ENCODE results near the gene PTK6. TPM values are rescaled to one million over a fixed set of nuclear protein-coding genes. Genes with fewer than 3 reads are reported as not detected.

Gene PTK6
- polyA plus RNA-seq, 4 donors, result 0.56 to 87.0 (median 47.5) TPM

DNA sequence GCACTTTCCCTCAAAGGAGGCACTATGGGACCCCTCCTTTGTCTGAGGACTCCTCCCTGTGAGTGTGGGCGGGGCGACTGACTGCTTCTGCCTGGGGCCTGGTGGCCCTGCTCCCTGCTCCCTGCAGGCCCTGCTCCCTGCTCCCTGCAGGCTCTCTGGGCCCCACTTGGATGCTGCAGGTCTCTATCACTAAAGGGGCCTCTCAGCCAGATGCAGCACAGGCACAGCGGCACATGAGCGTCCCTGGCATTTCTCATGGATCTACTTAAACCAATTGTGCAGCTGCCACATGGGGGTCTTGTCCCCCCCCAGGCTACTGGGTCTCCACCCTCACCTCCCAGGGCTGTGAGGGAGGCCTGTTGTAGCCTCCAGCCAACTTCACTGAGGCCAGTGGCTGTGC lies 46.1 kb downstream of the PTK6 start:
- DNase-seq (no peak), FAIRE-seq (no peak)
- H3K36me3 ChIP-seq (ENCODE audit: control insufficient read depth in 3 of 3, insufficient read depth in 2 of 3, low read depth in 1 of 3, low read length in 3 of 3), result no peaks in the 10 kb centered on the region
- no peak overlapping the region for H3K27ac ChIP-seq (ENCODE audit: low read depth in 1 of 3, low read length in 2 of 3)
- H3K9me3 ChIP-seq (ENCODE audit: control insufficient read depth in 2 of 2, insufficient read depth in 1 of 2, low read depth in 1 of 2, low read length in 1 of 2), result peaks cover 0 to 4% of the 10 kb centered on the region in 2 donors
- 66 to 85% (median 73%) methylated on average over 4 of the region's 4 CpGs for WGBS, 3 donors
- H3K4me1 ChIP-seq (ENCODE audit: control insufficient read depth in 3 of 3, insufficient read depth in 2 of 3, low read depth in 1 of 3, low read length in 2 of 3), result peaks cover 0 to 1% (median 0%) of the 10 kb centered on the region in 3 donors
- H3K4me3 ChIP-seq (ENCODE audit: low read depth in 1 of 3, low read length in 3 of 3), result no peak overlapping the region
- H3K27me3 ChIP-seq (ENCODE audit: control insufficient read depth in 3 of 3, insufficient read depth in 3 of 3, low read length in 3 of 3), result peaks cover 8 to 26% (median 12%) of the 10 kb centered on the region in 3 donors

DNA sequence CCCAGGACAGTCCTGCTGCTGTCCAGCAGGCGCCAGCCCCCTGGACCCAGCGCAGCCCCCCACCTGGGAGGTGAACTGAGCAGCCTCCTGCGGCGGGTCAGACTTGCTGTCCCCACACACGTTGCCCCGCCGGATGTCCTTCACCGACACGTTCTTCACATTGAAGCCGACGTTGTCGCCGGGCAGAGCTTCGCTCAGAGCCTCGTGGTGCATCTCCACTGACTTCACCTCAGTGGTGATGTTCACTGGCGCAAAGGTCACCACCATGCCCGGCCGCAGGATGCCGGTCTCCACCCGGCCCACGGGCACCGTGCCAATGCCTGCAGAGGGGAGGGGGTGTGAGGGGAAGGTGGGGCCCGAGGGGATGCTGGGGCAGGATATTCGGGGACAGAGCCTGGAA lies 46.8 kb downstream of the PTK6 start:
- FAIRE-seq (no peak), DNase-seq (no peak)
- 67 to 73% (median 72%) methylated on average over 23 to 24 of the region's 24 CpGs for WGBS, 3 donors
- Histone ChIP-seq H3K9me3 (ENCODE audit: control insufficient read depth in 2 of 2, insufficient read depth in 1 of 2, low read depth in 1 of 2, low read length in 1 of 2) (peaks cover 0 to 4% of the 10 kb centered on the region in 2 donors), H3K4me1 (ENCODE audit: control insufficient read depth in 3 of 3, insufficient read depth in 2 of 3, low read depth in 1 of 3, low read length in 2 of 3) (no peaks in the 10 kb centered on the region), H3K27me3 (ENCODE audit: control insufficient read depth in 3 of 3, insufficient read depth in 3 of 3, low read length in 3 of 3) (peaks cover 8 to 24% (median 12%) of the 10 kb centered on the region in 3 donors), H3K36me3 (ENCODE audit: control insufficient read depth in 3 of 3, insufficient read depth in 2 of 3, low read depth in 1 of 3, low read length in 3 of 3) (no peaks in the 10 kb centered on the region), H3K27ac (ENCODE audit: low read depth in 1 of 3, low read length in 2 of 3) (no peak overlapping the region), H3K4me3 (ENCODE audit: low read depth in 1 of 3, low read length in 3 of 3) (no peak overlapping the region)

DNA sequence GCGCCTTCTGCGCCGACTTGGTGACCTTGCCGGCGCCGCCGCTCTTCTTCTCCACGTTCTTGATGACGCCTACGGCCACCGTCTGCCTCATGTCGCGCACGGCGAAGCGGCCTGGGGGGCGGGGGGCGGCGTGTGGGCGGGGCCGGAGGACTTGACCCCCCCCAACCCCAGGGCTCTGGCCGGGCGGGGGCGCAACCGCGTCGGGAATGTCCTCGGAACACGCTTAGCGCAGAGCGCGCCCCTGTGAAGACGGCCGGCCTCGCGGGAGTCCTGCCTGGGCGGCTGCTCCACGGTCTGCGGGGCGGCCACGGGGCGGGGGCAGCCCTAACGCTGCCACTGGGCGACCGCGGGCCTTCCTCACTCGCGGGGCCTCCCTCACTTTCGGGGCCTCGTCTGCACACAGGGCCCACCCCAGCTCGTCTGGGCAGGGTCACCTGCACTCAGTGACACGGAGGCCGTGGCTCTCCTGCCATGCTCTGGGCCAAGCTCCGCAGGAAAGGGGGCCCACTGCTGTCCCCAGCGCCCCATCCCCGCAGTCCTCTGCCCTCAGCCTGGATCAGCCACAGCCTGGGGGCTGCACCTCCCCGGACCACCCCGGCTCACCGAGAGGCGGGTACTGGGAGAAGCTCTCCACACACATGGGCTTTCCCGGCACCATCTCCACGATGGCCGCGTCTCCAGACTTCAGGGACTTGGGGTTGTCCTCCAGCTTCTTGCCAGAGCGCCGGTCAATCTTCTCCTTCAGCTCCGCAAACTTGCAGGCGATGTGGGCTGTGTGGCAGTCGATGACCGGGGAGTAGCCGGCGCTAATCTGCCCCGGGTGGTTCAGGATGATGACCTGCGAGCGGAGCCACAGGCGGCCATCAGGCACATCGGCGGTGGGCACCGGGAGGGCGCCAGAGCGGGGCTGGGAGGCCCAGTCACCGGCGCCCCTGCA lies 48.6 kb downstream of the PTK6 start:
- 14 to 37% (median 24%) methylated on average over 32 to 83 of the region's 83 CpGs for WGBS, 3 donors
- Histone ChIP-seq H3K36me3 (ENCODE audit: control insufficient read depth in 3 of 3, insufficient read depth in 2 of 3, low read depth in 1 of 3, low read length in 3 of 3) (no peaks in the 10 kb centered on the region), H3K4me3 (ENCODE audit: low read depth in 1 of 3, low read length in 3 of 3) (no peak overlapping the region), H3K4me1 (ENCODE audit: control insufficient read depth in 3 of 3, insufficient read depth in 2 of 3, low read depth in 1 of 3, low read length in 2 of 3) (no peaks in the 10 kb centered on the region), H3K27ac (ENCODE audit: low read depth in 1 of 3, low read length in 2 of 3) (no peak overlapping the region), H3K27me3 (ENCODE audit: control insufficient read depth in 3 of 3, insufficient read depth in 3 of 3, low read length in 3 of 3) (peaks cover 8 to 19% (median 12%) of the 10 kb centered on the region in 3 donors), H3K9me3 (ENCODE audit: control insufficient read depth in 2 of 2, insufficient read depth in 1 of 2, low read depth in 1 of 2, low read length in 1 of 2) (peaks cover 0 to 4% of the 10 kb centered on the region in 2 donors)
- DNase-seq (no peak), FAIRE-seq (no peak)

DNA sequence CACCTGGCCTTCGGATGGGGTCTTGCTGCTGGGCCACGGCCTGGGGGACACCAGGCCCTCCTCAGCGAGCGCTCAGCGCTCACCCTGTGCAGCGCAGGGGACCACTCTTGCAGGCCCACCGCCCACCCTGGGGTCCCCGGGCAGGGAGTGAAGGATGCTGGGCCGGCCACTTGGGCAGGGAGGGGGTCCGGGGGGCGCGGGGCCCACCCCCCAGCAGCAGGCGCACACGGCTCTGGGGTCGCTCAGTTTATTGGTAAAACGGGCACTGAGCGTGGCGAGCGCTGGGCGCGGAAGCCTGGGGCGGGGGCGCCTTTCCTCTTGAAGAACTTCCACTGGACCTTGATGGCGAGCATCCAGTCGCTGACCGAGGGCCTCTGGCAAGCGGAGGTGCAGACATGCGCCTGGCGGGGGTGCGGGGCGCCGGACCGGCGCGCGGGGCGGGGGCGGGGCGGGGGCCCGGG lies 49.4 kb downstream of the PTK6 start:
- Histone ChIP-seq H3K9me3 (ENCODE audit: control insufficient read depth in 2 of 2, insufficient read depth in 1 of 2, low read depth in 1 of 2, low read length in 1 of 2) (peaks cover 0 to 4% of the 10 kb centered on the region in 2 donors), H3K27ac (ENCODE audit: low read depth in 1 of 3, low read length in 2 of 3) (no peak overlapping the region), H3K4me3 (ENCODE audit: low read depth in 1 of 3, low read length in 3 of 3) (no peak overlapping the region), H3K36me3 (ENCODE audit: control insufficient read depth in 3 of 3, insufficient read depth in 2 of 3, low read depth in 1 of 3, low read length in 3 of 3) (no peaks in the 10 kb centered on the region), H3K27me3 (ENCODE audit: control insufficient read depth in 3 of 3, insufficient read depth in 3 of 3, low read length in 3 of 3) (peaks cover 8 to 19% (median 12%) of the 10 kb centered on the region in 3 donors), H3K4me1 (ENCODE audit: control insufficient read depth in 3 of 3, insufficient read depth in 2 of 3, low read depth in 1 of 3, low read length in 2 of 3) (no peaks in the 10 kb centered on the region)
- no peak for DNase-seq
- FAIRE-seq, result no peak
- 11 to 29% (median 28%) methylated on average over 20 to 39 of the region's 40 CpGs for WGBS, 3 donors

DNA sequence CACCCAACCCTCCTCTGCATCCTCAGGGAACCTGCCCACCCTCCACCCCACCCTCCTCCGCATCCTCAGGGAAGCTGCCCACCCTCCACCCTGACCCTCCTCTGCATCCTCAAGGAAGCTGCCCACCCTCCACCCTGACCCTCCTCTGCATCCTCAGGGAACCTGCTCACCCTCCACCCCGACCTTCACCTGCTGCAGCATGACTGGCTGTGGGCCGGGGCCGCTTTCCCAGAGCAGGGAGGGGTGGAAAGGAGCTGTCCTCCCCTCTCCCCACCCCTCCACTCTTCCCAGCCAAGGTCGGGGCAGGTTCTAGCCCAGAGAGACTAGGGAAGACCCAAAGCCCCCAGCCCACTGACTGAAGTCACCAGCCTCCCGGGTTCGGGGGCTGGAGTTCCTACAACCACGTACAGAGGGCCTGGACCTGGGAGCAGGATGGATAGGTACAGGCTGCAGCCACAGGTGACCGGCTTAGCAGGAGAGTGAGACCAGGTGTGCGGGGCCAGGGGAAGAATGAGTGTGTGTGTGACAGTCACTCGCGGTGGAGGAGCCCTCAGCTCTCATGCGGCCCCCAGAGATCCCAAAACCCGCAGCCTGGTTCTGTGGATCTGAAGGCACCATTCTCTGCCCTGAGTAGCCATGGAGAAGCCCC lies 49.9 kb downstream of the PTK6 start:
- peaks cover 11 to 22% (median 16%) of the 10 kb centered on the region in 3 donors for H3K27me3 ChIP-seq (ENCODE audit: control insufficient read depth in 3 of 3, insufficient read depth in 3 of 3, low read length in 3 of 3)
- no peak overlapping the region for H3K4me3 ChIP-seq (ENCODE audit: low read depth in 1 of 3, low read length in 3 of 3)
- FAIRE-seq (no peak), DNase-seq (no peak)
- no peak overlapping the region for H3K27ac ChIP-seq (ENCODE audit: low read depth in 1 of 3, low read length in 2 of 3)
- H3K36me3 ChIP-seq (ENCODE audit: control insufficient read depth in 3 of 3, insufficient read depth in 2 of 3, low read depth in 1 of 3, low read length in 3 of 3), result no peaks in the 10 kb centered on the region
- 44 to 48% (median 47%) methylated on average over 14 of the region's 14 CpGs for WGBS, 3 donors
- H3K9me3 ChIP-seq (ENCODE audit: control insufficient read depth in 2 of 2, insufficient read depth in 1 of 2, low read depth in 1 of 2, low read length in 1 of 2), result peaks cover 0 to 4% of the 10 kb centered on the region in 2 donors
- H3K4me1 ChIP-seq (ENCODE audit: control insufficient read depth in 3 of 3, insufficient read depth in 2 of 3, low read depth in 1 of 3, low read length in 2 of 3), result no peaks in the 10 kb centered on the region

DNA sequence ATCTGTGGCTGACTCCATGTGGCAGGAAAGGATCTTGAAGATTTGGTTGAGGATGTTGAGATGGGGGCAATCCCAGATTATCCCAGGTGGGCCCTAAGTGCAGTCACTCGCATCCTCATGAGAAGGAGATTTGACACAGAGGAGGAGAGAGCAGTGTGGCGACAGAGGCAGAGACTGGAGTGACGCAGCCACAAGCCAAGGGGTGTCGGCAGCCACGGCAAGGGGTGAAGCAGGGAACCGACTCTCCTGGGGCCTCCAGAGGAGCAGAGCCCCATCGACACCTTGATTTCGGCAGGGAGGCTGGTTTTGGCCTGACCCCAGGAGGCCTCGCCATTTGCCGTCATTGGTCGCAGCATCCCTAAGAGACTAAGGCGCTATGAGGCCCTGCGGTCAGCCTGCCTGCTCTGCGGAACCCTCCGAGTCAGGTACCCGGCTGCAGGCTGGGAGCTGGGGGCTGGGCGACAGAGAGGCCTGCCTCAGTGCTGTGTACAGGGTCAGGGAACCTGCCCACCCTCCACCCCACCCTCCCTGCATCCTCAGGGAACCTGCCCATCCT lies 50.8 kb downstream of the PTK6 start:
- FAIRE-seq (no peak), DNase-seq (no peak)
- H3K4me3 ChIP-seq (ENCODE audit: low read depth in 1 of 3, low read length in 3 of 3), result no peak overlapping the region
- H3K27ac ChIP-seq (ENCODE audit: low read depth in 1 of 3, low read length in 2 of 3), result no peak overlapping the region
- no peaks in the 10 kb centered on the region for H3K36me3 ChIP-seq (ENCODE audit: control insufficient read depth in 3 of 3, insufficient read depth in 2 of 3, low read depth in 1 of 3, low read length in 3 of 3)
- H3K9me3 ChIP-seq (ENCODE audit: control insufficient read depth in 2 of 2, insufficient read depth in 1 of 2, low read depth in 1 of 2, low read length in 1 of 2), result peaks cover 0 to 4% of the 10 kb centered on the region in 2 donors
- peaks cover 11 to 27% (median 16%) of the 10 kb centered on the region in 3 donors for H3K27me3 ChIP-seq (ENCODE audit: control insufficient read depth in 3 of 3, insufficient read depth in 3 of 3, low read length in 3 of 3)
- WGBS, 3 donors, result 89 to 90% (median 90%) methylated on average over 15 to 17 of the region's 17 CpGs
- no peaks in the 10 kb centered on the region for H3K4me1 ChIP-seq (ENCODE audit: control insufficient read depth in 3 of 3, insufficient read depth in 2 of 3, low read depth in 1 of 3, low read length in 2 of 3)

DNA sequence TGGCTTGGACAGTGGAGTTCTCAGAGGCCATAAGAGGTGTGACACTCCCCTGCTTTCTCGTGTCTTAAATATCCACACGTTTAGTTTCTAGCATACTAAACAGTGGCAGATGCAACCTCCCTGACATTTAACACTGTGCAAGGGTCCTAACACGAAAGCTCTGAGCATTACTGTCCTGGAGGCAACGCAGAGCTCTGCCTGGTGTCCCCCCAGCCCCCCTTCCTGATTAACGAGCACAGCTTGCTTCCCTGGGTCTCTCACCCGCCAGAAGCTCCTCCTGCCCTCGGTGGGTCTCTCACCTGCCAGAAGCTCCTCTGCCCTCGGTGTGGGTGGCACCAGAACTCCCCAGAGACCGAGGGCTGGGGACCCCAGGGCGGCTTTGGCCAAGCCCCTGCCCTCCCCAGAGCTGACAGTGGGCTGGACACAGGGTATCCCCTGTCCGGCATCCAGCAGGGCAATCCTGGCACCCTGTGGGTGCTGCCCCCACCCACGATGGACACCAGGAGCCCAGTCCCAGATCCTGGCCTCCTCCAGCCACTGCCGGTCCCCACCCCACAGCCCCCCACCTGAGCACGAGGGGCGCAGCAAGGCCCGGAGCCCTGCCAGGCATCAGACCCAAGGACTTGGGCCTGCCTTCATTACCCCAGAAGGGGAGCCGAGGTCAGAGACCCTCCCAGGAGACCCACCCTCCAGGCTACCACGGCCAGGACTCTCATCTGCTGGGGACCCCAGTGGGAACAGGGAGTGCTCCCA lies 52.3 kb downstream of the PTK6 start:
- Histone ChIP-seq H3K4me3 (ENCODE audit: low read depth in 1 of 3, low read length in 3 of 3) (no peak overlapping the region), H3K4me1 (ENCODE audit: control insufficient read depth in 3 of 3, insufficient read depth in 2 of 3, low read depth in 1 of 3, low read length in 2 of 3) (no peaks in the 10 kb centered on the region), H3K9me3 (ENCODE audit: control insufficient read depth in 2 of 2, insufficient read depth in 1 of 2, low read depth in 1 of 2, low read length in 1 of 2) (peaks cover 0 to 4% of the 10 kb centered on the region in 2 donors), H3K27ac (ENCODE audit: low read depth in 1 of 3, low read length in 2 of 3) (no peak overlapping the region), H3K36me3 (ENCODE audit: control insufficient read depth in 3 of 3, insufficient read depth in 2 of 3, low read depth in 1 of 3, low read length in 3 of 3) (no peaks in the 10 kb centered on the region), H3K27me3 (ENCODE audit: control insufficient read depth in 3 of 3, insufficient read depth in 3 of 3, low read length in 3 of 3) (peaks cover 11 to 27% (median 16%) of the 10 kb centered on the region in 3 donors)
- no peak for DNase-seq
- FAIRE-seq, result no peak
- 48 to 63% (median 54%) methylated on average over 16 to 18 of the region's 18 CpGs for WGBS, 3 donors

DNA sequence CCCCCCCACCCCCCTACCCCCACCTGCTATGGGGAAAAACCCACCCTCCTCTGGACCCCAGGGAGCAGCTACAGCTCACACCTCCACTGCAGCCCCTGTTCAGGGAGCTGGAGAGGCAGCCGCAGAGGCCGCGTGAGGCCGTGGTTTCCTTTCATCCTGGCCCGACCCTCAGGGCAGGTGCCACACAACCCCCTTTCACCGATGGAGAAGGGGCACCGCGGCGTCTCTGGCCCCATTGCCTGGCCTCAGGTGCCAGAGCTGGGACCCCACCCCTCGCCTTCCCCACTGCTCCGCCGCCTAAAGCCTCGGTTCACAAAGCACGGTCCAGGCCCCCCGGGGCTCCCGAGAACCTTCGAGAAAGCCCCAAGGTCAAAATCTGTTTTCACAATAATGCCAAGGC lies 52.9 kb downstream of the PTK6 start:
- FAIRE-seq, result no peak
- Histone ChIP-seq H3K27me3 (ENCODE audit: control insufficient read depth in 3 of 3, insufficient read depth in 3 of 3, low read length in 3 of 3) (peaks cover 11 to 31% (median 16%) of the 10 kb centered on the region in 3 donors), H3K9me3 (ENCODE audit: control insufficient read depth in 2 of 2, insufficient read depth in 1 of 2, low read depth in 1 of 2, low read length in 1 of 2) (peaks cover 0 to 4% of the 10 kb centered on the region in 2 donors), H3K4me1 (ENCODE audit: control insufficient read depth in 3 of 3, insufficient read depth in 2 of 3, low read depth in 1 of 3, low read length in 2 of 3) (no peaks in the 10 kb centered on the region), H3K36me3 (ENCODE audit: control insufficient read depth in 3 of 3, insufficient read depth in 2 of 3, low read depth in 1 of 3, low read length in 3 of 3) (no peaks in the 10 kb centered on the region), H3K27ac (ENCODE audit: low read depth in 1 of 3, low read length in 2 of 3) (no peak overlapping the region), H3K4me3 (ENCODE audit: low read depth in 1 of 3, low read length in 3 of 3) (no peak overlapping the region)
- WGBS, 3 donors, result 59 to 64% (median 64%) methylated on average over 17 of the region's 17 CpGs
- no peak for DNase-seq

All from small intestine (tissue), 7 donors.